Ishikawa (cell line): ENCODE data around the gene MYH7.

ENCODE experiments used
- CEBPB ChIP-seq: IDR thresholded peaks from 2 replicates; pipeline ENCODE4 v1.6.1; 2012
- CREB1 ChIP-seq: IDR thresholded peaks from 2 replicates; pipeline ENCODE4 v1.6.1; 2012; ENCODE audit warnings: low read depth
- EGR1 ChIP-seq: IDR thresholded peaks from 2 replicates; pipeline ENCODE4 v1.6.1; 2012
- EP300 ChIP-seq: IDR thresholded peaks from 2 replicates; pipeline ENCODE4 v1.6.1; 2012; ENCODE audit warnings: borderline replicate concordance
- FOXM1 ChIP-seq: IDR thresholded peaks from 2 replicates; pipeline ENCODE4 v1.6.1; 2012; ENCODE audit warnings: low read depth, borderline replicate concordance
- MAX ChIP-seq: IDR thresholded peaks from 2 replicates; pipeline ENCODE4 v1.6.1; 2012
- NFIC ChIP-seq: IDR thresholded peaks from 2 replicates; pipeline ENCODE4 v1.6.1; 2012
- RAD21 ChIP-seq: IDR thresholded peaks from 2 replicates; pipeline ENCODE4 v1.6.1; 2012; ENCODE audit warnings: low read depth
- REST ChIP-seq: IDR thresholded peaks from 2 replicates; pipeline ENCODE4 v1.6.1; 2012; ENCODE audit warnings: low read depth, mild to moderate bottlenecking
- TAF1 ChIP-seq: IDR thresholded peaks from 2 replicates; pipeline ENCODE4 v1.6.1; 2012; ENCODE audit warnings: low read depth, mild to moderate bottlenecking
- TCF12 ChIP-seq: IDR thresholded peaks from 2 replicates; pipeline ENCODE4 v1.6.1; 2012; ENCODE audit warnings: low read depth
- TEAD4 ChIP-seq: IDR thresholded peaks from 2 replicates; pipeline ENCODE4 v1.6.1; 2012
- YY1 ChIP-seq: IDR thresholded peaks from 2 replicates; pipeline ENCODE4 v1.6.1; 2012; ENCODE audit warnings: low read depth
- ZBTB7A ChIP-seq: IDR thresholded peaks from 2 replicates; pipeline ENCODE4 v1.6.1; 2012; ENCODE audit warnings: low read depth
- TF ChIP-seq, protein P1 (sequence below): IDR thresholded peaks from 2 replicates; pipeline ENCODE4 v1.6.1; 2012

Gene MYH7

GRCh38 chr14:23478109-23478759, 42.8 kb upstream of the MYH7 start:
- TF ChIP-seq RAD21 (peak; percentile 65), YY1 (no peak)

DNA sequence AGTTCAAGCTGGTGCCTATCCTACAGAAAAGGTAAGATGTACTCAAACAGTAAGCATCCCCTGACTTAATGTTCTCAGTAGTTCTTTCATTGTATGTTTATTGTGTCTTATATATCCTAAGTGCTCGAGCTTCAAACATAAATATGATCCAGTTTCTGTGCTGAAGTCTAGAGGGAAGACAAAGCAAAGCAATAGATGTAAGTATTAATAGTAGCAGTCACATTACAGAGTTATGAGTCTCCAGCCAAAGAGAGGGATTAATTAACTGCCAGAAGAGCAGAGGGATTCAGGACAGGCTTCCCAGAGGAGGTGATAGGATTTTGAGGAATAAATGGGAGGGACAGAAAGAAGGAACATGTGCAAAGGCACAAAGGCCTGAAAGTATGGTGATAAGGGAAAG, 35.5 kb upstream of the MYH7 start:
- no peak for TF ChIP-seq REST
- TF ChIP-seq NFIC = no peak
- no peak for TF ChIP-seq TCF12
- no peak for TF ChIP-seq CEBPB
- no peak for TF ChIP-seq ZBTB7A
- TF ChIP-seq, protein P1, sequence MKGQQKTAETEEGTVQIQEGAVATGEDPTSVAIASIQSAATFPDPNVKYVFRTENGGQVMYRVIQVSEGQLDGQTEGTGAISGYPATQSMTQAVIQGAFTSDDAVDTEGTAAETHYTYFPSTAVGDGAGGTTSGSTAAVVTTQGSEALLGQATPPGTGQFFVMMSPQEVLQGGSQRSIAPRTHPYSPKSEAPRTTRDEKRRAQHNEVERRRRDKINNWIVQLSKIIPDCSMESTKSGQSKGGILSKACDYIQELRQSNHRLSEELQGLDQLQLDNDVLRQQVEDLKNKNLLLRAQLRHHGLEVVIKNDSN = no peak
- TF ChIP-seq MAX = no peak
- no peak for TF ChIP-seq EGR1
- TF ChIP-seq CREB1 = no peak
- TF ChIP-seq RAD21 = no peak
- no peak for TF ChIP-seq EP300
- no peak for TF ChIP-seq TAF1
- TF ChIP-seq TEAD4 = no peak
- TF ChIP-seq FOXM1 = no peak
- no peak for TF ChIP-seq YY1

GRCh38 chr14:23469906-23470403, 34.5 kb upstream of the MYH7 start:
- no peak for TF ChIP-seq NFIC
- no peak for TF ChIP-seq CREB1
- no peak for TF ChIP-seq FOXM1
- no peak for TF ChIP-seq EP300
- no peak for TF ChIP-seq YY1

DNA sequence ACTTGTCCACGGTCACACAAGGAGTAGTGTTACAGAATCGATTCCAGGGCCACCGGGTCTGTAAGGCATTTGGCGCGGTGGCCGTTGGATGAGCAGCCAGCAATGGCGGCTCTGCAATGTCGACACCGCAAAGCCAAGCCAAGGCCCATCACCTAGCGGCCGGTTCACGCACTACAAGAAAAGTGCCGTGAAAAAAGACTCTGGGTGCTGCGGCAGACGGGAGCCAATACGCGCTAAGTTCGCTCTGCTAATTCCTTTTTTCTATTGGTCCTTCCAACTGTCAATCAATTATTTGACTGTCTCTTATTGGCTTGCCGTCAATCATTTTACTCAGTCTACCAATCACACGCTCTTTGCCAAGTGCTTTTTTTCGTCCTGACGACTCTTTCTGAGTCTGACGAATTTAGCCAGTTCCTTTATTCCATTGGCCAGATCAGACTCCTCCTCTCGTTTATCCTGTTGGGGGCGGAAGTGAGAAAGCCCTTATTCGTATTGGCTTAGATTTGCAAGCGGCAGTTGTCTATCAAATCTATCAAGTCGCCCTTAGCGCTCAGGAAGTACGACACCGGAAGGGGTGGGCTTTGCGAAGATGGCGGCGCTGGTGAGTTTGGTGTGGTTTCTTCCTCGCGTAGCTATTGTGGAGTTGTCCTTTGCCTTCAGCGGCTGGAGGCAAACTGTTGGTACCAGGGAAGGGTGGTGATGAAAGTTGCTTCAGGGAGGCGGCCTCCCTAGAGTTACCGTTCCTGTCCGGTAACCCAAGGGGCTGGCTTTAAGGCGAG, 33.9 kb upstream of the MYH7 start, which contains the start of gene NGDN:
TSS of gene NGDN (plus strand) at position 577 of the 779 bp plus-strand sequence. CDS start at position 590, 13 bp downstream.
- TF ChIP-seq, protein P1 = no peak
- TF ChIP-seq REST (no peak), EP300 (no peak), TAF1 (peak; percentile 80), FOXM1 (no peak; the same call in 1 of the 2 replicates), NFIC (no peak), RAD21 (peak; percentile 27; the same call in 1 of the 2 replicates), YY1 (peak; percentile 97), TEAD4 (no peak), CREB1 (peak; percentile 86), ZBTB7A (no peak), MAX (peak; percentile 58), TCF12 (peak; percentile 38; the same call in 1 of the 2 replicates), EGR1 (peak; percentile 39; the same call in 1 of the 2 replicates), CEBPB (no peak)

DNA sequence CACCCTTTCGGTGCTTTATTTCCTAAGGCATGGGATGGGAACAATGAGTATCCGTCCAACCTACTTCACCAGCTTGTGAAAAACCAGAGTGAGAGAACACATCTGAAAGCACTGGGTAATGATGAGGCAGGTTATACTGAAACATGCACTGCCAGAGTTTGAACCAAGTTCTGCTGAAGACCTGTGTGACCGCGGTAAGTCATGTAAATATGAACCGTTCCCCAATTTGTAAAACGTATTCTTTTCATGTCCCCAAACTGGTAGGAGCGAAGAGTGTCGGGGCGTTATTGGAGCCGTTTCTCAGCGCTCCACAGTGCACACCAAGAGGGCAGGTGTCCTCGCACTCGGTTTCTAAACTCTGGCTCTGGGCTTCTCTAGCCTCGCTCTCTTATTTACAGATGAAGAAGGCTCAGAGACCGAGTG, 33.3 kb upstream of the MYH7 start:
- TF ChIP-seq, protein P1 = no peak
- no peak for TF ChIP-seq EP300
- no peak for TF ChIP-seq MAX
- no peak for TF ChIP-seq ZBTB7A
- TF ChIP-seq TAF1 = no peak
- no peak for TF ChIP-seq TCF12
- TF ChIP-seq YY1 = no peak
- TF ChIP-seq NFIC = no peak
- TF ChIP-seq REST = no peak
- TF ChIP-seq RAD21 = no peak
- TF ChIP-seq FOXM1 = no peak
- no peak for TF ChIP-seq EGR1
- TF ChIP-seq TEAD4 = no peak
- TF ChIP-seq CREB1 = no peak
- TF ChIP-seq CEBPB = no peak
